ENCODE measurements around the gene ACP2.
"Not testable (repeated sequence)": the region's sequence is repeated elsewhere in the genome, so short reads cannot be mapped to it uniquely, and the experiment has no call there.

The ACP2 gene

GRCh38 chr11:47207459-47207858, 41.2 kb downstream of the ACP2 start:
- no peak for DNase-seq

DNA sequence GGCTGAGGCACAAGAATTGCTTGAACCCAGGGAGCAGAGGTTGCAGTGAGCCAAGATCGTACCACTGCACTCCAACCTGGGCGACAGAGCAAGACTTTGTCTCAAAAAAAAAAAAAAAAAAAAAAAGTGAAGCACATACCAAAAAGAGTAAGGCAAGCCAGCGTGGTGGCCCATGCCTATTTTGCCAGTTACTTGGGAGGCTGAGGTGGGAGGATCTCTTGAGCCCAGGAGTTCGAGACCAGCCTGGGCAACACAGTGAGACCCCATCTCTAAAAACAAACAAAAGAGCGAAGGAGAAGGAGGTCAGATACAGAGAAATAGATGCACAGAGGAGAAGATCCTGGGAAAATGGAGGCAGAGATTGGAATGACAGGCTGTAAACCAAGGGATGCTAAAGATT, 42.0 kb downstream of the ACP2 start:
- not testable (repeated sequence) for DNase-seq

GRCh38 chr11:47204637-47204989, 44.0 kb downstream of the ACP2 start:
- DNase-seq, result peak in 1 of 51 donors; percentile 7

DNA sequence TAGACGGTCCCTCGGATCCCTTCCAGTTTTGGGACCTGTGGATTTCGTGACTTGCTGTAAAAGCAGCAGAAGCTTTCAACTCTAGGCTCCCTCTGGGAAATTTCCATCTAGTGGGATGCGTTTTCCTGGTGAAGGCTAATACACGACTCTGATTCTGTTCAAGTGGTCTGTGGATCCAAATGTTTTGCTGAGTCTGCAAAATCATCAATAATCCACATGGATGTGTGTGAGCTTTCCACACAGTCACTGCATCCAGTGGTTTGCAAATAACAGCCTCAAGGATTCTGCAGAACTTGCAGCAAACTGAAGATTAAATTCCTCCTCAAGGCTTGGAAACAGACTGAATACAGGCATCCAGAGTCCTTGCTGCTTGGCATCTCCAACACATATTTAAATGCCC, 46.0 kb downstream of the ACP2 start:
- no peak for DNase-seq

GRCh38 chr11:47201015-47201414, 47.6 kb downstream of the ACP2 start:
- DNase-seq, result no peak

- DNase-seq, result not testable (repeated sequence)
These were observed 50.5 kb downstream of the ACP2 start for GRCh38 chr11:47198161-47198560.

DNA sequence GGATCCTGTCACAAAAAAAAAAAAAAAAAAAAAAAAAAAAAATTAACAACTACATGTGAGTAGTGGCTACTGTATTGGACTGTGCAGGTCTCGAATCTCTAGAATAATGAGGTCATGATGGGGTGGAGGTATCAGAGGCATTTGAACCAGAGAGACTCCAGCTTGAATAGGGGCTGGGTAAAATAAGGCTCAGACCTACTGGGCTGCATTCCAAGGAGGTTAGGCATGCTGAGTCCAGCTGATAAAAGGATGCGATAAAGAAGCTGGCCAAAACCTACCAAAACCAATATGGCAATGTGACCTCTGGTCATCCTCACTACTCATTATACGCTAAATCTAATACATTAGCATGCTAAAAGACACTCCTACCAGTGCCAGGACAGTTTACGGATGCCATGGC, 56.5 kb downstream of the ACP2 start:
- DNase-seq, result no peak

DNA sequence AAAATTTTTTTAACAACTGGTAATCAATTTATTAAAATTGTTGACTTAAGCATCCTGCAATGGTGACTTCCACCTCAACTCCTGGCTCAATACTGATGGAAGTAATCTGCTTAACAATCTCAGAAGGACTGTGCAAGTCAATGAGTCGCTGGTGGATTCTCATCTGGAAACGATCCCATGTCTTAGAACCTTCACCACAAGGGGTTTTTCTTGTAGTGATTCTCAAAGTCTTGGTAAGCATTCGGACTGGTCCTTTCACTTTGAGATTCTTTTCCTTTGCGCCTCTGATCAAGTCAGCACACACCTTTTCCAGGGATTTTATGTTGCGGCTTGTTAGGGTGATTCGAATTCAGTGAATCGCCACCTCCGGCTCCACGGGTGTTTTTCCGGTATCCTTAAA, 57.5 kb downstream of the ACP2 start:
- not testable (repeated sequence) for DNase-seq
